ENCODE measurements around the gene EMX1.

GRCh38 chr2:72958542-72959385 is 41.4 kb downstream of the EMX1 start:
- no peak for TF ChIP-seq POLR2A (IDR thresholded peaks at IDR 0.05; ENCODE audit: low read depth)
- TF ChIP-seq, protein P1, sequence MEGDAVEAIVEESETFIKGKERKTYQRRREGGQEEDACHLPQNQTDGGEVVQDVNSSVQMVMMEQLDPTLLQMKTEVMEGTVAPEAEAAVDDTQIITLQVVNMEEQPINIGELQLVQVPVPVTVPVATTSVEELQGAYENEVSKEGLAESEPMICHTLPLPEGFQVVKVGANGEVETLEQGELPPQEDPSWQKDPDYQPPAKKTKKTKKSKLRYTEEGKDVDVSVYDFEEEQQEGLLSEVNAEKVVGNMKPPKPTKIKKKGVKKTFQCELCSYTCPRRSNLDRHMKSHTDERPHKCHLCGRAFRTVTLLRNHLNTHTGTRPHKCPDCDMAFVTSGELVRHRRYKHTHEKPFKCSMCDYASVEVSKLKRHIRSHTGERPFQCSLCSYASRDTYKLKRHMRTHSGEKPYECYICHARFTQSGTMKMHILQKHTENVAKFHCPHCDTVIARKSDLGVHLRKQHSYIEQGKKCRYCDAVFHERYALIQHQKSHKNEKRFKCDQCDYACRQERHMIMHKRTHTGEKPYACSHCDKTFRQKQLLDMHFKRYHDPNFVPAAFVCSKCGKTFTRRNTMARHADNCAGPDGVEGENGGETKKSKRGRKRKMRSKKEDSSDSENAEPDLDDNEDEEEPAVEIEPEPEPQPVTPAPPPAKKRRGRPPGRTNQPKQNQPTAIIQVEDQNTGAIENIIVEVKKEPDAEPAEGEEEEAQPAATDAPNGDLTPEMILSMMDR (IDR thresholded peaks at IDR 0.05) = no peak

Measured in esophagus muscularis mucosa (tissue), 3 donors.